ENCODE measurements around the gene F12. TPM values are rescaled to one million over a fixed set of nuclear protein-coding genes. Genes with fewer than 3 reads are reported as not detected.

The F12 gene
- total and polyA plus RNA-seq, 10 donors: 0.60 to 2.3 (median 1.1) TPM

DNA sequence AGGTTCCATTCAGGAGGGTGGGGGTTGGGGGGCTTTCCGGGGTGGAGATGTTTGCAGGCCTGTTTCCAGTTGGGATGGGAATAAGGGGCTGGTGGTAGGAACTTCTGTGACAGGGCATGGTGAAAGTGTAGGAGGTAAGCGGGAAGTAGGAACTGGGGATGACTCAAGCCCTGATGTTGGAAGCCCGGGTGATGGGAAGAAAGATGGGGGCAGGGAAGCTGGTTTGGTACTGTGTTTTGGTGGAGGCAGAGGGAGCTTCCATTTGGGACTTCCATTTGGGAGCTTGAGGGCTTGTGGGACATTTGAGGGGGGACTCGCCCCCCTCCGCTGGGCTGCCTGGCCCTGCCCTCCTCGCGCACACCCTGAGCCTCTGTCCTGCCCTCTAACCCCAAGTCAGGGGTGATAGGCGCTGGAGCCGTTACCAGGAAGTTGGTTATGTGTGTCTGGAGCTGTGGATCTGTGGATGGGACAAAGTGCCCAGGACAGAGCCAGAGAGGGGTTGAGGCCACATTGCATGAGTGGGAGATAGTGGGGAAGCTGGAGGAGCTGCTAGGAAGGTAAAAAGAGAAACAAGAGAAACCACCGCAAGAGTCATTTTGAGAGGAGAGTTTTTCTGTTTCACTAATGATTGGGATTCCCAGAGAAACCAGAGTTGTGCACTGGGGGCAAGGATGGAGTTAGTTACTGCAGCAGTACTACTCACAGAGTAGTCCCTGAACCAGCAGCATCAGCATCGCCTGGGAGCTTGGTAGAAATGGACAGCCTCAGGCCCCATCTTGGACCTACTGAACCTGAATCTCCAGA is 45.0 kb downstream of the F12 start:
- Histone ChIP-seq H3K27me3 (replicated peaks in 1 of 7) (no peaks in the 10 kb centered on the region), H3K4me3 (no peak overlapping the region), H3K4me1 (peaks cover 25 to 100% (median 79%) of the 10 kb centered on the region in 6 donors), H3K36me3 (peaks cover 0 to 48% (median 28%) of the 10 kb centered on the region in 6 donors), H3K27ac (peak overlapping the region in 1 of 8 donors; percentile 92), H3K9me3 (no peaks in the 10 kb centered on the region)
- intact Hi-C loops (cut with DNase I; ENCODE audit: low total_unique reads): loop anchor here (10.0 kb wide), 1 partner anchor 50 kb away; the partner anchor contains the start of gene MXD3
- WGBS, 5 donors: 67 to 86% (median 71%) methylated on average over 11 of the region's 11 CpGs
- DNase-seq: no peak
- no peak for TF ChIP-seq POLR2AphosphoS5 (IDR thresholded peaks at IDR 0.05)
- no peak for TF ChIP-seq CTCF (IDR thresholded peaks at IDR 0.05 in 8 of 11, conservative IDR thresholded peaks at IDR 0.05 in 3 of 11)
- TF ChIP-seq POLR2A (IDR thresholded peaks at IDR 0.05): no peak

- 50 to 65% (median 62%) methylated on average over 10 of the region's 10 CpGs for WGBS, 5 donors
- Histone ChIP-seq H3K27me3 (replicated peaks in 1 of 7) (no peaks in the 10 kb centered on the region), H3K4me3 (peak overlapping the region in 6 of 8 donors; percentile 31 to 76 (median 46)), H3K36me3 (peaks cover 0 to 40% (median 22%) of the 10 kb centered on the region in 6 donors), H3K4me1 (peaks cover 33 to 100% (median 79%) of the 10 kb centered on the region in 6 donors), H3K27ac (peak overlapping the region in 4 of 8 donors; percentile 71 to 92 (median 88)), H3K9me3 (no peaks in the 10 kb centered on the region)
- intact Hi-C loops (cut with DNase I; ENCODE audit: low total_unique reads): loop anchor here (10.0 kb wide), 1 partner anchor 49 kb away; the partner anchor contains the start of gene MXD3
- DNase-seq: no peak
- TF ChIP-seq POLR2AphosphoS5 (IDR thresholded peaks at IDR 0.05) (no peak), CTCF (IDR thresholded peaks at IDR 0.05 in 8 of 11, conservative IDR thresholded peaks at IDR 0.05 in 3 of 11) (no peak), POLR2A (IDR thresholded peaks at IDR 0.05) (no peak)
Measured at GRCh38 chr5:177363565-177363964, 45.8 kb downstream of the F12 start.

- peaks cover 38 to 100% (median 81%) of the 10 kb centered on the region in 6 donors for H3K4me1 ChIP-seq
- intact Hi-C loops (cut with DNase I; ENCODE audit: low total_unique reads): loop anchor here (10.0 kb wide), 1 partner anchor 48 kb away; the partner anchor contains the start of gene MXD3
- TF ChIP-seq POLR2A (IDR thresholded peaks at IDR 0.05): no peak
- TF ChIP-seq POLR2AphosphoS5 (IDR thresholded peaks at IDR 0.05): peak; percentile 19 to 63 (median 57)
- TF ChIP-seq CTCF (IDR thresholded peaks at IDR 0.05 in 8 of 11, conservative IDR thresholded peaks at IDR 0.05 in 3 of 11): peak in 1 of 11 experiments; percentile 12
- no peaks in the 10 kb centered on the region for H3K9me3 ChIP-seq
- DNase-seq: peak; percentile 89
- peak overlapping the region; percentile 30 to 76 (median 41) for H3K4me3 ChIP-seq
- peak overlapping the region; percentile 27 to 92 (median 66) for H3K27ac ChIP-seq
- H3K27me3 ChIP-seq (replicated peaks in 1 of 7): no peaks in the 10 kb centered on the region
- peaks cover 0 to 33% (median 15%) of the 10 kb centered on the region in 6 donors for H3K36me3 ChIP-seq
- 8 to 11% (median 10%) methylated on average over 49 to 59 of the region's 59 CpGs for WGBS, 5 donors
Measured at GRCh38 chr5:177362610-177363507, 46.5 kb downstream of the F12 start.
